A549 treated with RU486 at 1 μM for 4 hours (cell line): Measurements from ENCODE around the gene DNAJC21. TPM values are rescaled to one million over a fixed set of nuclear protein-coding genes. Genes with fewer than 3 reads are reported as not detected.

Source experiments
- total RNA-seq: library from RNA; stranded (reverse); fragments of 200-300 nt; extraction: Qiagen RNA extraction; gene quantifications from 5 replicates; pipeline ENCODE4 v1.2.3, GENCODE V29; 2022; ENCODE audit warnings: low read depth

DNAJC21 gene
- total RNA-seq: 23.3 to 32.1 TPM (median 26.7 TPM) in 5 replicates

DNA sequence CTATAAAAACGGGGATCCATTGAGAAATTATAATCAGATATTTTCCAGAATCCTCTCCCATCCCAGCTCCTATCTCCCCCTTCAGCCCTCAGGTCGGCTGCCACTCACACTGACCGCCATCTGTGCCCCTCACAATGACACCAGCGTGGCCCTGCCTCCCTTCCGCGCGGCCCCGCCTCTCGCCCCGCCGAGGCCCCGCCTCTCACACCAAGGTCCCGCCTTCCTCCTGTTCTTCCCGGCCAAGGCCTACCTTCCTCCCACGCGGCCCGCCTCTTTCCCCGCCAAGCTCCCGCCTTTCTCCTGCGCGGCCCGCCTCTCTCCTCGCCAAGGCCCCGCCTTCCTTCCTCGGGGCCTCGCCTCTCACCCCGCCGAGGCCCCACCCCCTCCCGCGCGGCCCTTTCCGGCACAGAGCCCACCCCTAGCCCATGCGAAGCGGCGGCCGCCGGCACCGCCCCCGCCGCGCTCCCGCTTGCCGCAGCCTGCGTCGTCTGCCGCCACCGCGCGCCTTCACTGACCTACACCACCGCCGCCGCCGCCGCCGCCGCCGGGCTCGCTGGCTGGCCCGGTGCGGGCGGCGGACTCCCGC, at the start of gene DNAJC21:
TSS of gene DNAJC21 (plus strand) at position 426 of the 586 bp plus-strand sequence. CDS start 261 bp downstream, outside the sequence.

DNA sequence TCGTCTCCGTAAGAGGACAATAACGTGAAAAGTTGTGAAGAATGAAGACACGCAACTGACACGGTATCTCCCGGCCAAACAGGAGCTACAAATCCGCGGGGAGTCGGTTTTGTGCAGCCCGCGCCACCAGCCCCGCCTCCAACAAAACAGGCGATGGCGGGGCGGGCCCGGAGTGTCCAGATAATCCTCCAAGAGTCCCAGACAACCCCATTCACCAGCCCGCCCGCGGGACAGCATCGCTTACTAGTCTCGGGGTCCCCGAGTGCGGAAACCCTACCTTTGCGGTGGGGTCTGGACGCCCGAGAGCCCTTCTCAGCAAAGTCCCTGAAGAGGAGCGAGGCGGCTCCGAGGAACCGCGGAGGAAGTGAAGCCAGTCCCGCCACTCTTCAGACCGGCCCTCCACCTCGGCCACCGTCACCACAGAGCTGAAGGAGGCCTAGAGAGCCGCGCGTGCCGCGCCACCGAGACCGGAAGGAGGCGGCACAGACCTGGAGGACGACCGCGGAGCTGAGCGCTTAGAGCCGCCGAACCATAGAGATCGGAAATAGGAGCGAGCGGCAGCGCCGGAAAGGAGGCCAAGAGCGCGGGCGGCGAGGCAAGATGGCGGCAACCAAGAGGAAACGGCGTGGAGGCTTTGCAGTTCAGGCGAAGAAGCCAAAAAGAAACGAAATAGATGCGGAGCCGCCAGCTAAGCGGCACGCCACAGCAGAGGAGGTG, 14.1 kb upstream of the DNAJC21 start, which contains the start of the genes BRIX1 and RAD1:
TSS of gene BRIX1 (plus strand) at position 573 of the 717 bp plus-strand sequence. CDS start at position 601, 28 bp downstream.
TSS of gene RAD1 (minus strand) at position 366 of the 717 bp plus-strand sequence. CDS start 612 bp downstream, outside the sequence.

Other genes starting within 250 kb of the DNAJC21 start
- gene TTC23L, start 90.4 kb upstream of the DNAJC21 start, total RNA-seq: 0.18 to 0.33 TPM in 2 of 5 replicates, not detected in the others
- gene RAD1, start 14.1 kb upstream of the DNAJC21 start, total RNA-seq: 27.5 to 42.5 TPM (median 34.8 TPM) in 5 replicates
- gene BRIX1, start 13.8 kb upstream of the DNAJC21 start, total RNA-seq: 33.4 to 63.1 TPM (median 54.5 TPM) in 5 replicates
- gene AGXT2, start 118.4 kb downstream of the DNAJC21 start, total RNA-seq: not detected in 5 replicates